ENCODE data around the gene IKZF1.
A peak's percentile ranks its signal among the peaks of the same experiment; 100 is the strongest.

The IKZF1 gene

DNA sequence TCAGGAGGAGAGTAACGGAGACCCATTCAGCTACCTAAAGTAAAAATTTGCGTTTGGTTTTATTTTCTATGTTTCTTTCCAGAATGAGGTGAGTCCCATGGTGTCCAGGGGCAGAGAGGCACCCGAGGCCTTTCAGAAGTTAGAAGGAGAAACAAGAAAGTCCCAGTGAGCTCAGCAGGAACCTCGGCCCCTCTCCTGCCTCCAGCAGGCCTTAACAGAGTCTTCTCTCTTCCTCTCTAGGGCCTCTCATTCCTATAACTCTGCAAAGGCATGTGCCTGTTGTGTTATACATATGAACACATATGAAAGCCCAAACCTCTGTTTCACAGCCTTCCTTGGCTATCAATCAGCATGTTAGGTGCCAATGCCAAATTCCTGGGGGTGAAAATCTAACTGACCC, 20.8 kb upstream of the IKZF1 start:
- no peak for DNase-seq (ENCODE audit: low read depth in 2 of 2)

DNA sequence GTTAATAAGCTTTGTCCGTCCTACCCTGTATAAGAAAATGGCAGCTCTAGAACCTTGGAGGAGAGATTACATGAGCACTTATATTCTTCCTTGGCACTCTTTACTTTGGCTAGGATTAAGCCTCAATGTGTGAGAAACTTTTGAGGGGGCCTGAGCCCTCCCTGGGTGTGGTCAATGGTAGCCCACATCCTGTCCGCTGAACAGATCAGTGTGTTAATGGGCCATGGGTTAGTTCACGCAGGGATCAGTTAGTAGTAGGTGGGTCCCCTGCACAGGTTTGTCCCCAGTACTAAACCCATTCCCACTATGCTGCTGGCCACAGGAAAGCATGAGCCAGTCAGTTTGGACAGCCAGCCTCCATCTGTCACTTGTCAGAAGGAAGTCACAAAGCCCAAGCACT, 20.2 kb upstream of the IKZF1 start:
- DNase-seq (ENCODE audit: low read depth in 2 of 2), result no peak

DNA sequence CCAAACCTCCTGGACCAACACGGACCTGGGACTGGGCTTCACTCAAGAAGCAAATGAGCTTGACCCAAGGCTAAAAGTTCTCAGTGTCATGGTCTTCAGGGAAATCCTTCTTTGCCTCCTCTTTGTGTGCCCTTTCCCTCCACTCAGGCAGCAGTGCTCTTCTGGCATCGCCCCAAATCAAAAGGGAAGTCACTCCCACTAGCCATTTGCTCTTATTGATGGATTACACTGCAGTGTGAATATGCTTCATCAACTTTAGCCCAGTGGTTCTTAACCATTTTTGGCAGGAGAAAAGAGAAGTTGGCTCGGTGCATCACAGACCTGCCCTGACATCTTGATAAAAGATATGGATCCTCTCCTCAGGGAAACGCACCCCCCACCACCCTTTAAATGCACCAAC, 19.2 kb upstream of the IKZF1 start:
- DNase-seq (ENCODE audit: low read depth in 2 of 2), result no peak

DNA sequence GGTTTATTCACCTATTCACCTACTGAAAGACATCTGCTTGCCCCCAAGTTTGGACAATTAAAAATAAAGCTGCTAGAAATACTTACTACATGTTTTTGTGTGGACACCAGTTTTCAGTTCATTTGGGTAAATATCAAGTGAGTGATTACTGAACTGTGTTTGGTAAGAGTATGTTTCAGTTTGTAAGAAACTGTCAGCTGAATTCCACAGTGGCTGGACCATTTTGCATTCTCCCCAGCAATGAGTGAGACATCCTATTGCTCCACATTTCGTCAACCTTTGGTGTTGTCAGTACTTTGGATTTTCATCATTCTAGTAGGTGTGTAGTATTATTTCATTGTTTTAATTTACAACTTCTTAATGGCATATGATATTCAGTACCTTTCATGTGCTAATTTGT, 17.4 kb upstream of the IKZF1 start:
- DNase-seq (ENCODE audit: low read depth in 2 of 2), result no peak

DNA sequence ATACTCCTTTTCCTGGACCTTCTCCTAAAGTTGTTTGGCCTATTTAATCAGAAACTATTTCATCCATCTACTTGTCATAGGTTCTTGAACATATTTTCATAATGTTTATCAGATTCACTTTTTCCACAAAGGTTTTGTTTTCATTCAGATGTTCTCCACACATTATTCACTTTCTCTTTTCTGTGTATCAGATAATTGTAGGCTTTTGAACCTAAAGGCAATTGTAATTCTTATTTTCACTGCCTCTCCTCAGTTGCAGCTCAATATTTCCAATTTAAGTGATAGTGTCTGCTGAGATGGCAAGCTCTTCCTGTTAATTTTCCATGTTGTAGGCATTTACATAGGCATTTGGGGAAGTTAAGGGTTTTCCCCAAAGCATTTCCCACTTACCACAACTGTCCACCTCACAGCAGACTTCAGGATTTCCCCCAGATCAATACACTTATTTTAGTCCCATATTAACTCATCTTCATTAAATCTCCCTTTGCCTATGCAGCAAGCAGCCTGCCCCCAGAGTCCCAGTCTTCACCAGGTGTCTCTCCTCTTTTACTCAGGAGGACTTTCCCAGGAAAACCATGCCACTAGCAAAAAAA, 12.3 kb upstream of the IKZF1 start:
- DNase-seq (ENCODE audit: low read depth in 2 of 2), result no peak

DNA sequence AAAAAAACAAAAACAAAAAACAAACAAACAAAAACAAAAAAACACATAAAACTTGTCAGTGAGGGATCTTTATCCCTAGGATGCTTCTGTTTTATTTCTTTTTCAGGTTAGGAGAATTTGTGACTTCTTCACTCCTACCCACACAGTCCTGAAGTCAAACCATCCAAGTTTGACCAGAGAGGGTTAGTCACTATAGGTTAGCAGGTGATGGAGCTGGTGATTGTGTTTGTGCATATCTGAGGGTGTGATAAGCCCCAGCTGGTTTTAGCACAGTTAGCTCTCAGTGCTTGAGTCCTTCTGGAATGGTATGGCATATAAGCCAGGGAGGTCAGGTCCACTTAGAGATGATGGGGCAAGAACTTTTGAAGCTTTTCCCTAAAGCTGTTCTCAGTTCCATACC, 11.8 kb upstream of the IKZF1 start:
- no peak for DNase-seq (ENCODE audit: low read depth in 2 of 2)

DNA sequence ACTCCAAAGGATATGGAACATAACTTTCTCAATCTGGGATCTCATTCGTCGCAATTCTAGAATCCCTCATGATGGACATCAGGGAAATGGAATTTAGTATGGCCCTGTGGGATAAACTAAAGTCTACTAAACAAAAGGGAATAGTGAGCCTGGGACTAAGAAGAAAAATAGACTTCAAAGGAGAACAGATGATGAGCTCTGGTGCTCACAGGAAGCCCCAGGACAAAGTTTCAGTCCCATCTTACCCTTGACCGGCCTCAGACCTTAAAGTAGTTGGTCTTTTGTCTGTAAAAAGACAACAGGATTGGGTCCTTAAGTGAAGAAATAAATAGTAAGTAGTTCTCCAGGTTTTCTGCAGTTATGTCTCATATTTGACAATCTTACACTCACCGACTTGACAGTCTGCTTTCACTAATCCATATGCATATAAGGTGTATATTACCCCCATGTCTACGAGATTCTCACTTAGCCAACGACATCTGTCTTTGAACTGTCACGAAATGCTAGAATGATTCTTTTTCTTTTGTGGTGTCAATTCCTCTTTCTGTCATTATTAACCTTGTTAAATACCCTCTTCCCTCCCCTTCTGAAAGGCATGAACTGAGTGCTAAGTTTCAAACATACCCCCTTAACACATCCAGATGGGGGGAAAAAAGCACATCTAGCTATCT, 10.9 kb upstream of the IKZF1 start:
- DNase-seq (ENCODE audit: low read depth in 2 of 2), result no peak

DNA sequence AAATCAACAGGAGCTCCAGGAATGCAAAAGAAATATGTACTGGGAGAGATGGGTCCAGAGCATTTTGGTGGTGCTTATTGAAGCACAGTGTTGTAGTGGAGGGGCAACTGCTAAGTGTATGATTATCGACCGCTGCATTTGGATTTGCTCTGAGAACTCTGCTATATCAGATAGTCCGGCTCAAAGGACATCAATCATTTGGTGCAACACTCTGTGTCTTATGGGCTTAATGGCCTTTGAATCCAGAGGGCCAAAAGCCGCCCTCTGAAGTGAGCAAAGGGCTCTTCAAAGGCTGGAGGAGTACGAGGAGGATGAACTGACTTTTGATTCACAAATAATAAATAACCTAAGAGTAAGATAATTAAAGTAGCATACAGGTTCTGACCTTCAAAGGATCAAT, 9.4 kb upstream of the IKZF1 start:
- DNase-seq (ENCODE audit: low read depth in 2 of 2), result no peak

DNA sequence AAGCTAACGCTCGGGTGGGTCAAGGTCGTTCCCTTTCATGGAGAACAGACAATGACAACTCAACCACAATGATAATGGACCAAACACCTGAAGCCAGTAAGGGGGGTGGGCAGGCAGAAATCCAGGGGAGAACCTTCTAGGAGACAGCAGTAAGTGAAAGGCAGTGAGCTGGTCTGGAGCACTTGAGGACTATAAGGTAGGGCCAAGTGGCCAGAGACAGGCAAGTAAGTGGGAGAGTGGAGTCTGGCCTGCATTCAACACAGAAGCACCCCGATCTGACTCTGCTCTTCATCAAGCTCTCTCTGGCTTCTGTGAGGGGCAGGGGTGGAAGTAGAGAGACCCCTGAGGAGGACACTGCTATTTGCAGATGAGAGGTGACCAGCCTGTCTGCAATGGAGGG, 7.7 kb upstream of the IKZF1 start:
- DNase-seq (ENCODE audit: low read depth in 2 of 2), result no peak

DNA sequence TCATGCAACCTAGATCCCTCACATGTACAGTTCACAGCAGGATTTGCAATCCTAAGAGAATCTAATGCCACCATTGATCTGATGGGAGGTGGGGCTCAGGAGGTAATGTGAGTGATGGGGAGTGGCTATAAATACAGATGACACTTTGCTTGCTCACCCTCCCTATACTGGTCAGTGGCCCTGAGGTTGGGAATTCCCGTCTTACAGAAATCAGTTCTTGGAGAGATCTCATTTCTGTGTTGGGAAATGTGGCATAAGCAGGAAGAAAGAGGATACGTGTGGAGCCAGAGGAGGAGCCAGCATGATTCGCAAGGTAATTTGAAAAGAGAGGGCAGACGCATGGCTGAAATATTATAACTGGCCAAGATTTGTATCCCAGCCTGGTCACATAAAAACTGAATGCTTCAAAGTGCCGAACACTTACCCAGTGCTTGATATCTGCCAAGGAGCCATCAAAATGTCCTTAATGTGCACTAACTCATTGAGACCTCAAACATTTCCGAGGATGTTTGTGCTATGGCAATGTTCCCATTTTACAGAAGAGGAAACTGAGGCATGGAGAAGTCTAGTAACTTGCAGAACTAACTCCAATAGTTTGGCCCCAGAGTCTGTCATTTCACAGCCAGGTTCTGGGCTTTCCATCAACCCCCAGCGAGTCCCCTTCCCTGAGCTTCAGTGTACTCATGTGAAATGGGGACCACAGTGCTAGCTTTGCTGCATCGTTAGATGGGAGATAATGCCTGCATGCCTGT, 5.5 kb upstream of the IKZF1 start:
- no peak for DNase-seq (ENCODE audit: low read depth in 2 of 2)

DNA sequence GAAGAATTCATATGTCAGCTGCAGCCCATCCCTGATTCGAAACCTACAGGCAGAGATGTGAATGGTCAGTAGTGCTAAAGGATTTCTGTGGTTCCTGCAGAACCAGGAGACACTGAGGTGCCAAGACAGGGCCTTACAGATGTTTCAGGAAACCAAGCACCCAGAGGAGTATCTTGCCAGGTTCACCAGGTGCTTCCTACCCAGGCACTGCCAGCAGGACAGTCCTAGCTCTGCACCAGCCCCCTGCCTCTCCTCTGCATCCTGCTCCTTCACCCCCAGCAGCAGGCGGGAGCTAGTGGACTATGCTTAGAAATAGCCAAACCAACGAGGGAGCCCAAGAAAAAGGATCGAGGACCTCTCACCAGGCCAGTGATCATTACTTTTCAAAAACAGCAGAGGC, 4.2 kb upstream of the IKZF1 start:
- DNase-seq (ENCODE audit: low read depth in 2 of 2), result no peak

DNA sequence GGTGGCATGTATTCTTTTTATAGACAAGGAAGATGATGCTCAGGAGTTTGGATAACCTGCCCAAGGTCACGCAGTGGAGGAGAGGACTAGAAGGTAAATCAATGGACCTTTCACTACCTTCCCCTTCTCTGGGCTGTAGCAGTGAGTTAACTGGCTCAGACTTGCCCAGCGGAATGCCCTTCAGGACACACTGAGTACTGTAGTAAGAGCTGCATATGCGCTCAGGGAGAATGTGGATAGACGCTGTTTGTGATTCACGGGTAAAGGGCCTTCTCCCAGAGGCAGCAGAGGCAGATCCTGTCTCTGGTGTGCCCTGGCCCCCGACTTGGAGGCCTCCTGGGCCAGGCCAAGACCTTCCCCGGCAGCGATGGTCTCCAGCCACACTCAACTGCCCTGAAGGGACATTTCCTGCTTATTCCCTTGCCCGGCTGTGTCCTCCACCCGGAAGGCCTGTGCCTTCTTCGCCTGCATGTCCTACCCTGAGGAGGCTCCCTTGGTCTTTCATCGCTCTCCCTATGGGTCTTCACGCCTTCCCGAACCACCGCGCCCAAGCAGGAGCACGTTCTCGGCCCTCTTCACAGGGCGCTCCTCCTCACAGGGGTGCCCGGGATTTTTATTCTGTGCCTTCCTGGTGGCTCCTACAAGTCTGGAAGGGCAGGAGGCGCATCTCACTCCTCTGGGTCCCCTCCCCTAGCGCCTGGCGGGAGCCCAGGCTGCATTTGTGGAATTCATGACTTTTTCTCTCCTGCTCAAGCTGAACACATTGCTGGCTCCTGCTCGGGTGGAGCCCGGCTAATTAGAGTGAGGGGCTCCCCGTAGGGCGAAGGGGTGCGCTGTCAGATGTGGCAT, 1.8 kb upstream of the IKZF1 start:
- DNase-seq (ENCODE audit: low read depth in 2 of 2), result no peak

DNA sequence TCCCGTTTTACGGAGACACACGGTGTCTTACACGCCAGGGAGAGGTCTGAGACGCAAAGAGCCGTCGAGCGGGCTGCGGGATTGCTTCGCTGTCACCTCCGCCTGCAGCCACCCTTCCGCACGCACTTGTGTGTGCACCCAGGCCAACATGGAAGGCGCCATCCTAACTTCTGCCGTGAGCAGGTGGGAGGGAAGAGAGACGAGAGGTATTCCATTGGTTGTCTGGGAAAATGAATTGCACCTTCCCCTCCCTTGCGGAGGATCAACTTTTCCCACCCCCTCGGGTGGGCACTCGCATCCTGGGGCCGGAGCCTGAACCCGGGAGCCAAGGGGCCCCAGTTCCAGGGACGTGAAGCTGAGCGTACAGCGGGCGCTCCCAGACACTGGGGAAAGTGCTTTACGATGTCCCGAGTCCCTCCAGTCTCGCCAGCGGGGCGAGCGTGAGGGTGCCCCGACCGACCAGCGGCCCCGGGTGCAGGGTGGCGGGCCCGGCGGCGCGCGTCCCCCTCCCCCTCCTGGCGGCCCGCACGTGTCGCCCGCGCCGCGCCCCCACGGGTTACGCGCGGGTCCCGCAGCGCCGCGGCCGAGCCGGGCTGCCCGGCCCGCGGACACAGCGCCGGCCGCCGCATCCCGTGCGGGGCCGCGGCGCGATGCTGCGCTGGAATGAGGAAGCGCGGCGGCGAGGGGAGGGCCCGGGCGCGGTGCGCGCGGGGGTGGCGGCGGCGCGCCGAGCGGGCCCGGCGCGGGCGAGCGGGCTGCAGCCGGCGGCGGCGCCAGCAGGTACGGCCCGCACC, 984 bp upstream of the IKZF1 start:
- DNase-seq (ENCODE audit: low read depth in 2 of 2), result peak in 1 of 2 donors; percentile 43

DNA sequence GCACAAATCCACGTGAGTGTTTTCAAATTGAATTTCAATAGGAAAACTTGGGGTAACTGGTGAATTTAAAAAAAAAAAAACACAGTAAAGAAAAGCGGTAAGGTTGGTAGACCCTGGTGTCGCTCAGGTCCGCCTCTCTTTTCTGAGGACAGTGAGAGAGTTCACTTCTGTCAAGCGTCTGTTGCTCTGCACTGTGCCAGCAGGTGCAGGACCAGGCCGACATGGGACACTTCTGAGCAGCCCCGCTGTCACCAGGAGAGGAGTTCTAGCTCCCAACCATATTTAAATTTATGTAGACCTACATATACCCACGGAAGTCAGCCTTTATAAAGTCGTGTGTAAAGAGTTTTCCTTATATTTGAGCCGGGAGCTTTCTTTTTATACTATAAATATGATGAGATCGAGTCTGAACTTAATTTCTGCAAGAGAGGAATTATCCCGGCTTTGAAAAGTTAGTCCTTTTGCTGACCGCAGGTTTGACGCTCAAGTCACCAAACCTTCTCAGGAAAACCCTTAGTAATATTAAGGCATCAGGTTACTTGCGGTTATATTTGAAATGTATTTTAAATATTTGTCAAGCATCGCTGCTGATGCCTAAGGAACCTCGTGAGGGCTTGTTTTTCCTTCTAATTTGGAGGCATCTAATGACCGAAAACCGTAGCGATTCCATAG, 531 bp downstream of the IKZF1 start:
- DNase-seq (ENCODE audit: low read depth in 2 of 2), result no peak

DNA sequence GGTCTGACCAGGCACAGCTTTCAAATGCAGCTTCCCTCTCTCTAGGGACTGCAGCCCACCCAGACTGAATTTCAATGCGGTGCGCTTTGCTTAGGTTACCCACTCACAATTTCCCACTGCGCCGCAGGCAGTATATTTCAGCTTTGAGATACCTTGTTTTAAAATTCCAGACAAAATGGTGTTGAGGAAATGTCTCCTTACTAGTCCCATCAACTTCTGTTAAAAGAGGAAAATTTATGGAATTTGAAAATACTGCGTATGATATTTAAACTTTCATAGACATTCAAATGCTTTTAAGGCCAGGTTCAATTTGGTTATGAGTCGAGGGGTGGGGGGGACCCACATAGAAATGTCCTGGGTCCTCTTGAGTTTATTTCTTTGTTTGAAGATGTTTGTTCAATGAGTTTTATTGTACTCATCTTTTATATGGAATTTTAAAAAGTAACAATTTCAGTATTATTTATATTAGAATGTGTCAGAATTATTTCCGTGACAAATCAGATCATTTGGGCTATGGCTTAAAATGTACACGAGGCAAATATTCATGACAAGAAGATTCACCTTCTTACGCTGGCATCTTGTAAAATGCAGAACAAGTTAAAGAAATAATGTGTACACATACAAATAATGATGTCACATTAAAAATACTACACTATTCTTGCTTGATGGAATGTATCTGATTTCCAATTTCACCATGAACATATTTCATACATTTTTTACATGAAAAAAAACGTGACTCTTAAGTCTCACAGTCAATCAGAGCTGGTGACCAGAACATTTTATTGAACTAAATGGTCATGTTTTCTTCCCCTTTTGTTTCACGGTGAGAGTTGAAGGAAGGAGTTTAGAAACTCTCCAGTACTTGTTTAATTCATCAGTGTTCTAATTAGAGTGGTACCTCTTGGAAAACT, 1.3 kb downstream of the IKZF1 start:
- DNase-seq (ENCODE audit: low read depth in 2 of 2), result no peak

DNA sequence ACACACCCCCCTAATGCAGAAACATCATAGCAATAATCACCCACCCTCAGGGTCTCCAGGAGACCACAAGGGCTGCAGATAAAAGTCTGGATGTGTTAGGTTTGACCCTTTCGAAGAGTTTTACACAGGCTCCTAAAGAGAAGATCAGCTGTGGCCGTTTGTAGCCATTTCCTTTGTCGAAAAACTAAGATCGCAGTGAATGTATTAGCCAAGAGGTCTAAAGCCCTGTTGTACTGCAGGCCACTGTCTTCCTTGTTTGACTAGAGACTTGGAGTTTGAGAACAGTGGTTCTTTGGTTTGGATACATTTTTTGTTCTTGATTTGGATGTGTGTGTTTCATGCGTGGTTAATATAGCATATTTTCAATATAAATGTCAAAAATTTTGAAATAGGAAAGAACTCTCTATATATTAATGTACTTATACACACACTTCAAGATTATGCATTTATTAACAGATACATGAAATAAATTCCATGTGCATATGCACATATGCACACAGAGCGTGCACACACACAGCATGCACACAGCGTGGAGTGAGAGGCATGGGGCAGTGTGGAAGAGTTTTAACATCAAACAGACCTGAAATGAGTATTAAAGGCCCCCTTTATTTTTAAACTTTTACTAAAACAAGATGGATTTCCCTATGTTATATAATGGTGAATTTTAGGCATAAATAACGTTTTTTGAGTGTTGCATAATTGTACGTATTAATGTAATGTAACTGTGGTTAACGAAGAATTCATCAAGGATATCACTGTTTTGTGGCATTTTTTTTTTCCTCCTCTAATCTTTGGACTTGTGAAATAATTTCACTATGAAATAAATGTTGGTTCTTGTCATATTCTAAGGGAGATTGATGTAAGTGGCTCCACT, 2.2 kb downstream of the IKZF1 start:
- no peak for DNase-seq (ENCODE audit: low read depth in 2 of 2)

DNA sequence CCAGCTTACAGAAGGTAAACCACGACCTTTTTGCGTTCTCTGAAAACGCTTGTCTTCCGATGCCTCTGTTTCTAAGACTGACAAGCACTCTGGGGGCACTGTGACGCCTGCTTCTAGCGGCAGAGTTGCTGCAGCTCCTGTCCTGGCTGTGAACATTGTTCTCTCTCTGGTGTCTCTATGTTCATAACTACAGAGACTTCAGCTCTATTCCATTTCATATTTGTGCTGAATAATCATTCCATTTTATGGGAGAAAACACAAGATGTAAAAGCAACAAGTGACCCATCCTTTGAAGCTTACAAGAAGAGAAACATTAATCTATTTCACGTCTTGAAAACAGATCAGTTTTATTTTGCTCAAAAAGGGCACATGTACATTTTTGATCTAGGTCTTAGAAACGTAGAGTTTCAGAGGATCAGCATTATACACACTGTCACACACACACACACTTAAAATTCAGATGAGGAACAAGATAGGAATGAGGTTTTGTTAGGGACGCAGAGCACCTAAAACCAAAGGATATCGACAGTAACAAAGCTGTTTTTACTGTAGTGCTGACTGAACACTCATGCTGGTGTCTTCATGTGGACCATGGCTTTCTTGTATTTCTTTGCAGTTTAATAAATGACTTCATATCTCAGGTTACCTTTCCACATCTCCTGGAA, 3.0 kb downstream of the IKZF1 start:
- peak in 1 of 2 donors; percentile 60 for DNase-seq (ENCODE audit: low read depth in 2 of 2)

DNA sequence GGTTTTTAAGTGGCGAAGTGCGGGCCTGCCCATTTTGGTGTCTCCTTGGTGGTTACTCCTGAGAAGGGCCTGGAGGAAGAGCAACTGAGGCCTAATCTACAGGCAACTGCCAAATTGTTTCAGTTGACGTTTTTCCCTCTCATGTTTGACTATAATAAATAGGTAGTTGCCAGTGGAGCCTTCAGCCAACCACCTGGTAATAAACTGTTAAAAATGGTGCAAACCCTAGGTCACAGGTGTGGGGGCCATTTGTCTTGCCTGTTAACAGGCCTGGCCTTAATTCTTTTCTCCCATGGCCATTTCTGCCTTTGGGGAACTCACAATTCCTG, 3.7 kb downstream of the IKZF1 start:
- DNase-seq (ENCODE audit: low read depth in 2 of 2), result no peak
